H7 (cell line): Measurements from ENCODE around the gene KRT39. TPM values are rescaled to one million over a fixed set of nuclear protein-coding genes. Genes with fewer than 3 reads are reported as not detected.

Experiments
- DNase-seq: peaks from one replicate; pipeline ENCODE4 v3.0.0; 2012
- H3K27me3 ChIP-seq: 2 replicates; pipeline ENCODE4 v1.6.0; 2011; ENCODE audit warnings: mild to moderate bottlenecking, low read length; ENCODE audit not compliant: control insufficient read depth, insufficient read depth
- H3K36me3 ChIP-seq: replicated peaks from 2 replicates; pipeline ENCODE4 v1.5.1; 2011; ENCODE audit warnings: low read length; ENCODE audit not compliant: control insufficient read depth, insufficient read depth
- H3K4me3 ChIP-seq: 2 replicates; pipeline ENCODE4 v1.5.1; 2011; ENCODE audit warnings: low read depth, mild to moderate bottlenecking, control low read depth, low read length, moderate library complexity; ENCODE audit not compliant: insufficient read depth
- total RNA-seq: library from RNA; depleted of rRNA; stranded (reverse); fragments of >200 nt; shearing (Covaris generic); gene quantifications from 2 replicates; pipeline ENCODE4 v1.2.3, GENCODE V29; 2014

KRT39 gene
- total RNA-seq, 1 experiment from 2014 or later = not detected

- no peaks in the 10 kb centered on the region for H3K27me3 ChIP-seq
- no peaks in the 10 kb centered on the region for H3K36me3 ChIP-seq
- DNase-seq = no peak
- no peak overlapping the region for H3K4me3 ChIP-seq
Measured at GRCh38 chr17:40962059-40962561, 4.6 kb downstream of the KRT39 start.

DNA sequence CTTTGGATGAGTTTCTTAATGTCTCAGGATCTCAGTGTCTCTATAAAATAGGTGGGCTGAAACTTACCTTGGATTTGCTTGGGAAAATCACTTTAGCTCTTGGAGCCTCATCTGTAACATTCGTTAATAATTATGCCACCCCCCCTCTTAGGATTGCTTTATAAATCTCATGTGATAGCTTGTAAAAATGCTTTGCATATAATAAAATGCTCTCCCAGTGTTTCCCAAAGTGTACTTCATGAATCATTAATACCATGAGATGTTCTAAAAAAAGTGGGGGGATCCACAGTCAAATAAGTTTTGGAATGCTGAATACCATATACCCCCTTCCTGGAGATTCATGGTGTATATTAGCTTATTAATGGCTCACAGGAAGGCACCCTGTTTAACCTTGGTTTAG lies 5.2 kb downstream of the KRT39 start:
- Histone ChIP-seq H3K36me3 (no peaks in the 10 kb centered on the region), H3K27me3 (no peaks in the 10 kb centered on the region), H3K4me3 (no peak overlapping the region)
- DNase-seq = no peak

DNA sequence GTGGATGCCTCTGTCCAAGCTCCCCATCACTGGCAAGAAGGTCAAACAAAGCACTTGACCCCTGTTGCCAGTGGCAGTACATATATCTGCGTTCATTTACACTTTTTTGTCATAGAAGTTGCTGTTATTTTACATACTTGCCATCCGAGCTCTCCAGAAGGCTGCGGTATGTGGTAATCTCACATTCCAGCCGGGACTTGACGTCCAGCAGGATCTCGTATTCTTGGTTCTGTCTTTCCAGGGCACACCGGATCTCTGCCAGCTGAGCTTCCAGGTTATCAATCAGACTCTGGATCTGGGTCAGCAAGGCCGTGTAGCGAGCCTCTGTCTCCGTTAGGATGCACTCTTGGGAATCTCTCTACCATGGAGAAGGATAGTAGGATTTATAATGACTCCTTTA lies 6.6 kb downstream of the KRT39 start:
- Histone ChIP-seq H3K27me3 (no peaks in the 10 kb centered on the region), H3K36me3 (no peaks in the 10 kb centered on the region), H3K4me3 (no peak overlapping the region)
- DNase-seq = no peak

- no peak overlapping the region for H3K4me3 ChIP-seq
- no peak for DNase-seq
- no peaks in the 10 kb centered on the region for H3K27me3 ChIP-seq
- H3K36me3 ChIP-seq = no peaks in the 10 kb centered on the region
Measured at GRCh38 chr17:40958086-40958953, 8.4 kb downstream of the KRT39 start.

DNA sequence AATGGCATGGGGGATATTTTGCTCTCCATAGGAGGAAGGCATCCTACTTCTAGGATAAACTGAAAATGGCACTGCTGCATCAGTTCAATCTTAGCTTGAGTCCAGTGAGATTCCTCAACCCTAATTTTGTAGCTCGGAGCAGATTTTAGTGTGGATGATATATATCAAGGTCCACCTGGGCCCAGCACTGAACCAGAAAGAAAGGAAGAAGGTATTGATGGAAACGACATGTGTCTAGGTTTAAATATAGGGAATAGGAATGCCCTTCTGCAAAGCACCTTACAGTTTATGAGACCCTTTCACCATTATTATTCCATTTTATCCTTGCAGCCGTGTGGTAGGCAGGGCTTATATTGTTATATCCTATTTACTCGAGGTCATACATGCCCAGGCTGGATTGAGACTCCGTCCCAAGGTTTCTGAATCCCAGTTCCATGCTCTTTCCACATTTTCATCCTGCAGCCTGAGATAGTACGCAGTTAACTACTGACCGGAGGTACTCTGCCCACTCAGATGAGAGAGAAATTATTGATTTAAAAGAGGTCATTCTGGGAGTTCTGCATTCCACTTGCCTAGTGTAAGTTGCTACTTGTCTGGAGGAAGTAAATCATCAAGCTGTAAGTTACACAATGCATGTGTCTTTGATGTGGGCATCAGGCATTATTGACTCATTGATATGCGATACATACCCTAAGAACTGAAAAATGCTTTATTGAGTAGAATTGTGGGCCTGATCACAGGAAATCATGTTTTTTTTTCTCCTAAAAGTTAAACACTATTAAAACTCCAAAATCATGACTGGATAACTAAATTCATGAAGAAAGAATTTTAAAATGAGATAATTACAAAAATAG lies 10.1 kb downstream of the KRT39 start:
- DNase-seq = no peak
- H3K27me3 ChIP-seq = no peaks in the 10 kb centered on the region
- H3K4me3 ChIP-seq = no peak overlapping the region
- no peaks in the 10 kb centered on the region for H3K36me3 ChIP-seq

GRCh38 chr17:40953881-40954280 lies 12.9 kb downstream of the KRT39 start:
- H3K4me3 ChIP-seq = no peak overlapping the region
- DNase-seq = no peak
- no peaks in the 10 kb centered on the region for H3K36me3 ChIP-seq
- no peaks in the 10 kb centered on the region for H3K27me3 ChIP-seq

- no peak overlapping the region for H3K4me3 ChIP-seq
- no peak for DNase-seq
- H3K36me3 ChIP-seq = no peaks in the 10 kb centered on the region
- H3K27me3 ChIP-seq = no peaks in the 10 kb centered on the region
Measured at GRCh38 chr17:40952661-40953060, 14.1 kb downstream of the KRT39 start.

GRCh38 chr17:40952154-40952553 lies 14.6 kb downstream of the KRT39 start:
- no peaks in the 10 kb centered on the region for H3K36me3 ChIP-seq
- no peak for DNase-seq
- no peaks in the 10 kb centered on the region for H3K27me3 ChIP-seq
- no peak overlapping the region for H3K4me3 ChIP-seq

- Histone ChIP-seq H3K4me3 (no peak overlapping the region), H3K27me3 (no peaks in the 10 kb centered on the region), H3K36me3 (no peaks in the 10 kb centered on the region)
- no peak for DNase-seq
Measured at GRCh38 chr17:40951011-40951622, 15.6 kb downstream of the KRT39 start.

- Histone ChIP-seq H3K27me3 (no peaks in the 10 kb centered on the region), H3K4me3 (no peak overlapping the region), H3K36me3 (no peaks in the 10 kb centered on the region)
- DNase-seq = no peak
Measured at GRCh38 chr17:40950176-40950575, 16.6 kb downstream of the KRT39 start.

- H3K36me3 ChIP-seq = no peaks in the 10 kb centered on the region
- no peak for DNase-seq
- no peaks in the 10 kb centered on the region for H3K27me3 ChIP-seq
- no peak overlapping the region for H3K4me3 ChIP-seq
Measured at GRCh38 chr17:40949418-40949817, 17.3 kb downstream of the KRT39 start.

DNA sequence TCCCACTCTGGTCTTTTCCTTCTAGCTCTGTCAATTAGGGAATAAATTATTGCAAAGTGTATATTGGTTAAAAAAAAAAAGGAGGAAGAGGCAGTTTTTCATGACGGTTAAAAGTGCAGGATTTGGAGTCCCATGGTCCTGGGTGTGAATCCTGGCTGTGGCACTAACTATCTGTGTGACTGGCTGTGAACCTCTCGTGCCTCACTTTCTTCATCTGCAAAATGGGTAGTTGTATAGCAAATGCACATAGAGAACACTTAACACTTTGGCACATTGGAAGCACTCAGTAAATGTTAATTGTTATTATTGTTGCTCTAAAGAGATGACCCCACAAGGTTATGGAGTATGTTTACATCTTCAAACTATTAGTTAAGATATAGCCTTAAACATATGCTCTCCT lies 18.8 kb downstream of the KRT39 start:
- no peak for DNase-seq
- Histone ChIP-seq H3K27me3 (no peaks in the 10 kb centered on the region), H3K36me3 (no peaks in the 10 kb centered on the region), H3K4me3 (no peak overlapping the region)

DNA sequence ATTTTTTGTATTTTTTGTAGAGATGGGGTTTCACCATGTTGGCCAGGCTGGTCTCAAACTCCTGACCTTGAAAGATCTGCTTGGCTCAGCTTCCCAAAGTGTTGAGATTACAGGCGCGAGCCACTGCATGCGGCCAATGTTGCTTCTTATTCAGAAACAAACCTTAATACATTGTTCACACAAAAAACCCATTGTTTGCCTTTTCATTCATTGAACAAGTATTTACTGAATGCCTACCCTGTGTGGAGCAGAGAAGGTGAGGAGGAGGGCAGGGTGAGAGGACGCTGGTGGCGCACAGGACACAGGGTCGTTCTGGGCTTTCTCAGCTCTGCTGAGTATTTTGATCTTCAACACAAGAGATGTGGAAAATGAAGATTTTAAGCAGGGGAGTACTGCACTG lies 21.3 kb downstream of the KRT39 start:
- DNase-seq = no peak
- Histone ChIP-seq H3K4me3 (no peak overlapping the region), H3K27me3 (no peaks in the 10 kb centered on the region), H3K36me3 (no peaks in the 10 kb centered on the region)

- Histone ChIP-seq H3K27me3 (no peaks in the 10 kb centered on the region), H3K4me3 (no peak overlapping the region), H3K36me3 (no peaks in the 10 kb centered on the region)
- DNase-seq = no peak
Measured at GRCh38 chr17:40944531-40944930, 22.2 kb downstream of the KRT39 start.
